ENCODE measurements around the gene SUSD1.

- TF ChIP-seq POLR2A (IDR thresholded peaks at IDR 0.05) = no peak
- TF ChIP-seq, protein P1, sequence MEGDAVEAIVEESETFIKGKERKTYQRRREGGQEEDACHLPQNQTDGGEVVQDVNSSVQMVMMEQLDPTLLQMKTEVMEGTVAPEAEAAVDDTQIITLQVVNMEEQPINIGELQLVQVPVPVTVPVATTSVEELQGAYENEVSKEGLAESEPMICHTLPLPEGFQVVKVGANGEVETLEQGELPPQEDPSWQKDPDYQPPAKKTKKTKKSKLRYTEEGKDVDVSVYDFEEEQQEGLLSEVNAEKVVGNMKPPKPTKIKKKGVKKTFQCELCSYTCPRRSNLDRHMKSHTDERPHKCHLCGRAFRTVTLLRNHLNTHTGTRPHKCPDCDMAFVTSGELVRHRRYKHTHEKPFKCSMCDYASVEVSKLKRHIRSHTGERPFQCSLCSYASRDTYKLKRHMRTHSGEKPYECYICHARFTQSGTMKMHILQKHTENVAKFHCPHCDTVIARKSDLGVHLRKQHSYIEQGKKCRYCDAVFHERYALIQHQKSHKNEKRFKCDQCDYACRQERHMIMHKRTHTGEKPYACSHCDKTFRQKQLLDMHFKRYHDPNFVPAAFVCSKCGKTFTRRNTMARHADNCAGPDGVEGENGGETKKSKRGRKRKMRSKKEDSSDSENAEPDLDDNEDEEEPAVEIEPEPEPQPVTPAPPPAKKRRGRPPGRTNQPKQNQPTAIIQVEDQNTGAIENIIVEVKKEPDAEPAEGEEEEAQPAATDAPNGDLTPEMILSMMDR (IDR thresholded peaks at IDR 0.05) = no peak
Observed at GRCh38 chr9:112170968-112171367, 4.1 kb downstream of the SUSD1 start.

Data from lower leg skin (tissue), 3 donors.